K562 (cell line): Measurements from ENCODE around the gene TFRC. TPM values are rescaled to one million over a fixed set of nuclear protein-coding genes. Genes with fewer than 3 reads are reported as not detected.
A peak's percentile ranks its signal among the peaks of the same experiment; 100 is the strongest.

Experiments
- CEBPB ChIP-seq: fragments of 450-650 bp; IDR thresholded peaks from 2 replicates; pipeline ENCODE4 v1.6.1; 2016; ENCODE audit warnings: missing genetic modification characterization, missing compliant biosample characterization
- ELF4 ChIP-seq: fragments of 450-650 bp; formaldehyde crosslinking; IDR thresholded peaks from 2 replicates; pipeline ENCODE4 v1.4.0; 2022; ENCODE audit warnings: missing genetic modification characterization
- ETV6 ChIP-seq, 3 experiments: fragments of 150-350 bp in 1 of 3; sonication (generic) in 1 of 3; formaldehyde crosslinking in 1 of 3; IDR thresholded peaks; 2 replicates each; pipeline versions ENCODE4 v1.6.1 to v1.8.0; 2014 to 2022; ENCODE audit warnings: borderline replicate concordance in 2 of 3, low read depth in 2 of 3, antibody characterized with exemption in 1 of 3, low read length in 1 of 3, mild to moderate bottlenecking in 1 of 3, missing genetic modification reagents in 1 of 3
- GATA2 ChIP-seq: sonication (generic); formaldehyde crosslinking; IDR thresholded peaks from 2 replicates; pipeline ENCODE4 v1.4.0; 2020; ENCODE audit warnings: mild to moderate bottlenecking, missing genetic modification reagents
- ID3 ChIP-seq, 2 experiments: fragments of 250-450 bp in 1 of 2; fragments of 450-650 bp in 1 of 2; sonication (Bioruptor Pico) in 1 of 2; IDR thresholded peaks; 2 replicates each; pipeline versions ENCODE4 v1.6.1 to v1.8.0; 2016 to 2021; ENCODE audit warnings: mild to moderate bottlenecking in 2 of 2, moderate library complexity in 2 of 2, missing compliant biosample characterization in 1 of 2, missing genetic modification characterization in 1 of 2
- IFI16 ChIP-seq: fragments of 250-450 bp; sonication (Bioruptor Pico); IDR thresholded peaks from 2 replicates; pipeline ENCODE4 v2.1.2; 2022; ENCODE audit warnings: mild to moderate bottlenecking, inconsistent platforms
- KHSRP ChIP-seq: fragments of 450-650 bp; IDR thresholded peaks from 2 replicates; pipeline ENCODE4 v1.6.1; 2017
- MAZ ChIP-seq, 2 experiments: fragments of 450-650 bp in 1 of 2; sonication (generic) in 1 of 2; formaldehyde crosslinking; IDR thresholded peaks in 1 of 2; conservative IDR thresholded peaks in 1 of 2; 2 replicates each; pipeline versions ENCODE4 v1.4.0 to v1.5.0; 2020; ENCODE audit warnings: mild to moderate bottlenecking in 1 of 2, missing genetic modification reagents in 1 of 2
- NCOA6 ChIP-seq: fragments of 450-650 bp; IDR thresholded peaks from 2 replicates; pipeline ENCODE4 v1.6.1; 2017; ENCODE audit warnings: mild to moderate bottlenecking
- SMARCA4 ChIP-seq: fragments of 450-650 bp; IDR thresholded peaks from 2 replicates; pipeline ENCODE4 v1.6.1; 2016
- TAF9B ChIP-seq: fragments of 450-650 bp; IDR thresholded peaks from 2 replicates; pipeline ENCODE4 v1.6.1; 2018; ENCODE audit warnings: mild to moderate bottlenecking; ENCODE audit not compliant: partially characterized antibody
- ZNF217 ChIP-seq: sonication (generic); formaldehyde crosslinking; IDR thresholded peaks from 2 replicates; pipeline ENCODE4 v1.8.0; 2022; ENCODE audit warnings: mild to moderate bottlenecking, missing genetic modification reagents
- ZNF263 ChIP-seq: sonication (generic); formaldehyde crosslinking; IDR thresholded peaks from 2 replicates; pipeline ENCODE4 v1.8.0; 2022; ENCODE audit warnings: mild to moderate bottlenecking, missing genetic modification reagents, borderline replicate concordance
- ZNF407 ChIP-seq: fragments of 450-650 bp; IDR thresholded peaks from 2 replicates; pipeline ENCODE4 v1.6.1; 2016; ENCODE audit warnings: low read depth
- polyA plus RNA-seq, 8 experiments: library from polyadenylated mRNA; depleted of rRNA in 4 of 8; stranded (reverse) in 5 of 8; unstranded in 3 of 8; fragments of >200 nt; fragmentation: Nextera tagmentation in 2 of 8; fragmentation: Illumina TruSeq in 1 of 8; extraction: Ambion mirVana in 2 of 8; extraction: Trizol in 1 of 8; gene quantifications; 2 replicates each; pipeline versions ENCODE4 v1.2.1 to v1.2.3, GENCODE V29; 2011 to 2014; ENCODE audit warnings: inconsistent platforms in 1 of 8, missing spikeins in 1 of 8
- total RNA-seq, 7 experiments: library from RNA; depleted of rRNA in 6 of 7; stranded (reverse); fragments of >200 nt in 6 of 7; fragmentation: Illumina TruSeq in 2 of 7; extraction: Trizol in 2 of 7; gene quantifications; 2 replicates each; pipeline versions ENCODE4 v1.2.1 to v1.2.3, GENCODE V29; 2011 to 2021; ENCODE audit warnings: low replicate concordance in 1 of 7
- TF ChIP-seq, protein P1 (sequence below): sonication (generic); formaldehyde crosslinking; IDR thresholded peaks from 2 replicates; pipeline ENCODE4 v1.8.0; 2022; ENCODE audit warnings: mild to moderate bottlenecking, missing genetic modification reagents, borderline replicate concordance

Gene TFRC
- total and polyA plus RNA-seq, 9 of the 15 experiments (the other 6 are each of a cell fraction or from before 2014, with no cell fraction given): 149 to 679 (median 332) TPM

DNA sequence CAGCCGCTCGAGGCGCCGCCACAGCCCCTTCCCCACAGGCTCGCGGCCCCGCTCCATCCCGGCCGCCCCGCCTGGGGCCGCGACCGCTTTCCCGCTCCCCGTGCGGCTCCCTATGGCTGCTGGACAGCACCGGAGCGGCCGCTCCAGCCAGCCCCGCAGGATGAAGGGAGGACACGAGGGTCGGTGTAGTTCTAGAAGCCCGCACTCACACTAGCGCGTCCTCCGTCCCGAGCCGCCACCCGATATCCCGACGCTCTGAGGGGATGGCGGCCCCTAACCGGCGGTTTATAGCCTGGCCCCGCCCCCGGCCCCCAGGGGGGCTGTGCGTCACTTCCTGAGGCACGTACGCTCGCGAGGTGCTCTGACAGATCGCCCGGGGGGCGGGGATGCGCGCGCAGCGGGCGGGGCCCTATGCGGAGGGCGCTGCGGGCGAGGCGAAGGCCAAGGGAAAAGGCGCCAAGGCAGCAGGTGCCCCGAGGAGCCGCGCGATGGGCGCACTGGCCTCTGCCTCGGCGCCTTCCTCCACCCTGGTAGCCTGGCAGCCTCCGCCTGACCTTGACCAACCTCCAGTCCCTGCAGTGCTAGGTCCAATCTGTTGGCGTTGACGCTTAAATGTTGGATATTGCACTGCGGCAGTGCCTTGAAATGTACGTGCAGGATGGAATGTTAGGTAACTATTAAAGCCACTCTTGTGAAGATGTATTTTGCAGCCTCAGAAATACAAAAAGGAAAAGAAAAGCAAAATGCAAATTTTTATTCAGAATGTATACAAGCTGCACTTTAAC, at the start of gene TFRC (continued):
- TF ChIP-seq ETV6 (IDR thresholded peaks at IDR 0.05; ENCODE audit: borderline replicate concordance in 1 of 2, low read depth in 2 of 2, low read length in 1 of 2) (0 out of 4 replicates have a peak, but pooled peaks of 1 of the 2 experiments have one; percentile 22), ETV6 (CRISPR knock-in tag; IDR thresholded peaks at IDR 0.05; ENCODE audit: borderline replicate concordance) (no peak; the same call in 1 of the 2 replicates), ID3 (CRISPR knock-in tag; IDR thresholded peaks at IDR 0.05) (no peak), ID3 (tag; IDR thresholded peaks at IDR 0.05) (peak; percentile 60; the same call in 1 of the 2 replicates), SMARCA4 (no peak), ZNF407 (no peak), GATA2 (CRISPR knock-in tag) (no peak), ZNF217 (CRISPR knock-in tag) (no peak), TAF9B (peak; percentile 96), ELF4 (CRISPR knock-in tag) (peak; percentile 66; the same call in 1 of the 2 replicates), MAZ (CRISPR knock-in tag; conservative IDR thresholded peaks at IDR 0.05 in 1 of 2, IDR thresholded peaks at IDR 0.05 in 1 of 2) (peak; percentile 99), ZNF263 (CRISPR knock-in tag) (no peak; the same call in 1 of the 2 replicates), CEBPB (tag) (no peak), IFI16 (CRISPR knock-in tag) (no peak), NCOA6 (no peak), KHSRP (0 out of 2 replicates have a peak, but pooled peaks have one; percentile 15)
- TF ChIP-seq, protein P1, sequence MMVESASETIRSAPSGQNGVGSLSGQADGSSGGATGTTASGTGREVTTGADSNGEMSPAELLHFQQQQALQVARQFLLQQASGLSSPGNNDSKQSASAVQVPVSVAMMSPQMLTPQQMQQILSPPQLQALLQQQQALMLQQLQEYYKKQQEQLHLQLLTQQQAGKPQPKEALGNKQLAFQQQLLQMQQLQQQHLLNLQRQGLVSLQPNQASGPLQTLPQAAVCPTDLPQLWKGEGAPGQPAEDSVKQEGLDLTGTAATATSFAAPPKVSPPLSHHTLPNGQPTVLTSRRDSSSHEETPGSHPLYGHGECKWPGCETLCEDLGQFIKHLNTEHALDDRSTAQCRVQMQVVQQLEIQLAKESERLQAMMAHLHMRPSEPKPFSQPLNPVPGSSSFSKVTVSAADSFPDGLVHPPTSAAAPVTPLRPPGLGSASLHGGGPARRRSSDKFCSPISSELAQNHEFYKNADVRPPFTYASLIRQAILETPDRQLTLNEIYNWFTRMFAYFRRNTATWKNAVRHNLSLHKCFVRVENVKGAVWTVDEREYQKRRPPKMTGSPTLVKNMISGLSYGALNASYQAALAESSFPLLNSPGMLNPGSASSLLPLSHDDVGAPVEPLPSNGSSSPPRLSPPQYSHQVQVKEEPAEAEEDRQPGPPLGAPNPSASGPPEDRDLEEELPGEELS: 0 out of 2 replicates have a peak, but pooled peaks have one; percentile 68
